Sigmoid colon (tissue), 7 donors: ENCODE data around the gene CC2D2A. TPM values are rescaled to one million over a fixed set of nuclear protein-coding genes. Genes with fewer than 3 reads are reported as not detected.

Source experiments
- DNase-seq: peaks from one replicate; pipeline ENCODE4 v3.0.0-alpha.2; 2019
- H3K27ac ChIP-seq, 4 donors: fragments of 200-600 bp; sonication (generic); one replicate each; pipeline ENCODE4 v1.5.1; 2016 to 2019; ENCODE audit warnings: mild to moderate bottlenecking in 1 of 4
- H3K27me3 ChIP-seq, 3 donors: fragments of 200-600 bp; sonication (generic); one replicate each; pipeline ENCODE4 v1.5.1; 2019; ENCODE audit warnings: mild to moderate bottlenecking in 1 of 3
- H3K36me3 ChIP-seq, 4 donors: fragments of 200-600 bp; sonication (generic); one replicate each; pipeline ENCODE4 v1.5.1; 2016 to 2019
- H3K4me1 ChIP-seq, 4 donors: fragments of 200-600 bp; sonication (generic); one replicate each; pipeline ENCODE4 v1.5.1; 2017 to 2019
- H3K4me3 ChIP-seq, 4 donors: fragments of 200-600 bp; sonication (generic); one replicate each; pipeline ENCODE4 v1.5.1; 2017 to 2019; ENCODE audit warnings: mild to moderate bottlenecking in 2 of 4, moderate library complexity in 1 of 4
- H3K9me3 ChIP-seq, 4 donors: fragments of 200-600 bp in 3 of 4; sonication (generic) in 3 of 4; one replicate each; pipeline versions ENCODE4 v1.5.1 to v1.6.1; 2013 to 2019
- CTCF ChIP-seq, 4 experiments: fragments of 450-650 bp in 3 of 4; fragments of 200-600 bp in 1 of 4; IDR thresholded peaks; one replicate each; pipeline ENCODE4 v1.5.1; 2016 to 2019; ENCODE audit warnings: antibody characterized with exemption in 4 of 4, mild to moderate bottlenecking in 3 of 4, moderate library complexity in 2 of 4
- EP300 ChIP-seq, 4 donors: sonication (generic); formaldehyde crosslinking; IDR thresholded peaks; one replicate each; pipeline ENCODE4 v1.6.1; 2017; ENCODE audit warnings: antibody characterized with exemption in 4 of 4
- POLR2A ChIP-seq, 2 donors: fragments of 450-650 bp; IDR thresholded peaks; one replicate each; pipeline ENCODE4 v1.6.1; 2016; ENCODE audit warnings: antibody characterized with exemption in 2 of 2, mild to moderate bottlenecking in 2 of 2, moderate library complexity in 2 of 2
- POLR2AphosphoS5 ChIP-seq, 4 donors: sonication (generic); formaldehyde crosslinking; IDR thresholded peaks; one replicate each; pipeline ENCODE4 v1.6.1; 2017; ENCODE audit warnings: antibody characterized with exemption in 4 of 4
- WGBS, 2 donors: extraction: QIAGEN DNeasy Blood & Tissue Kit; methylation state at CpG; one replicate each; pipeline ENCODE4 v1.1.7; 2013; 5-methylcytosine and 5-hydroxymethylcytosine counted together
- intact Hi-C: fragments of 100-400 bp; cut with DNase I; formaldehyde crosslinking; loops from one replicate; pipeline ENCODE4 v1.15.1; 2023
- polyA plus RNA-seq, 3 donors: library from polyadenylated mRNA; stranded (reverse); fragments of 200-250 nt; gene quantifications; one replicate each; pipeline ENCODE4 v1.2.3, GENCODE V29; 2013
- total RNA-seq, 4 donors: library from RNA; depleted of rRNA; stranded (reverse); fragments of >200 nt; gene quantifications; one replicate each; pipeline ENCODE4 v1.1.0, GENCODE V29; 2016
- donor health status: healthy with polysubstance abuse.
- donor health status: Bipolar disorder and iron deficiency.
- donor health status: healthy.

Gene CC2D2A
- total and polyA plus RNA-seq, 7 donors: 2.5 to 113 (median 41.0) TPM

DNA sequence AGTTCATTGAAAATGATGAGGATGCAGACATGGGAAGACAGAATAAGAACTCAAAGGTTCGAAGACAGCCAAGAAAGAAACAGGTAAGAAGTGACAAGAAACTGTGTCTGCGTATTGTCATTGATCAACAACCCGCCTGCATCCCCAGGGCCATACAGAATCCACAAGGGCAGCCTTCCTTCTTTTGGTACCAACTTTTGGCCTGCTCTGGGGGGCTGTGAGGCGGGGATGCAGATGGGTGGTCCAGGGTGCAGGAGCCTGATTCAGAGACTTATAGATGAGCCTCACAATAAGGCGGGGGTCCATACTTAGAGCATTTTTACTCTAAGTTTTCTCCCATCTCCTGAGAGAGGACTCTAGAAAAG is 9.0 kb downstream of the CC2D2A start:
- Histone ChIP-seq H3K9me3 (no peaks in the 10 kb centered on the region), H3K36me3 (peaks cover 0 to 50% (median 12%) of the 10 kb centered on the region in 4 donors), H3K4me1 (peaks cover 0 to 26% (median 24%) of the 10 kb centered on the region in 4 donors), H3K4me3 (peak overlapping the region in 1 of 4 donors; percentile 39), H3K27me3 (no peaks in the 10 kb centered on the region), H3K27ac (peak overlapping the region in 3 of 4 donors; percentile 81 to 88 (median 82))
- intact Hi-C loops: loop anchor here (2.0 to 10.0 kb wide), 3 partner anchors 174 to 524 kb away; no protein-coding TSS in a partner anchor
- TF ChIP-seq EP300 (IDR thresholded peaks at IDR 0.05) (no peak), POLR2AphosphoS5 (IDR thresholded peaks at IDR 0.05) (no peak), POLR2A (IDR thresholded peaks at IDR 0.05) (no peak), CTCF (IDR thresholded peaks at IDR 0.05) (no peak)
- 78 to 84% methylated on average over 5 of the region's 5 CpGs for WGBS, 2 donors
- no peak for DNase-seq

DNA sequence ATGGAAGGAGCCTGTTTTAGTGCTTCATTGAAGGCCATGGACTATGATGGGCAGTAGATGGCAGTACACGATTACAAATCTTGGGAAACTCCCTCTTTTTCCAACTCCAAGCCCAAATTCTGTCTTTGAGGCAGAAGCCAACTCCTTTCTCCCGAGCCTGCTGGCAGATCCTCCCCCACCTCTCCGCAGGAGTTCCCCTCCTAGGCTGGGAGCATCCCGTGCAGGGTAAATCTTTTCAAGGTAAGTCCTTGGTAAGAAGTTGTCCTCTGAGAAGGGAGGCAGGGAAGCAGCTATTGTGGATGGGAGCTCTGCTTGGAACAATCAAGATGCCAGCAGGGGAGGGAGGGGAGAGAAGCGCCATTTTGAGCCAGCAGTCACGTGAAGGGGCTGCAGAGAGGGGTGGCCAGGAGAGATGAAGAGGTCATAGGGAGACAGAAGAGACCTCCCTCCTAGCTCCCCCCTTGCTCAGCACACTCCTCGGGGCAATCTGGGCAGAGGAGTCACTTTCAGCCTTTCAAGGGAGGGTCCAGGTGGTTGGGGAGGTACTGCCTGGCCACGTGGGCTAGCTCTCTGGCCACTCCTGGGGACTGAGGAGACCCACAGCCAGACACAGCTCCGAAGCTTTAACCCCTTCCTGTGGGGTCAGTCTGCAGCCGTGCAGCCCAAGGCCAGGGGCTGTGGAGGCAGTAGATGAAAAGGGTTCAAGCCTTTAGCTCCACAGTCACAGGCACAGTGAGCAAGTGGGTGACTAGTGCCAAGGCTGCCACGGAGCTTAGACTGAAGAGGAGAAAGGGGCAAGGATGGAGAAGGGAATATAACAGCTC is 9.6 kb downstream of the CC2D2A start:
- H3K4me3 ChIP-seq: peak overlapping the region; percentile 31 to 49 (median 40)
- H3K36me3 ChIP-seq: peaks cover 0 to 56% (median 12%) of the 10 kb centered on the region in 4 donors
- peak; percentile 38 to 60 (median 45) for TF ChIP-seq CTCF (IDR thresholded peaks at IDR 0.05)
- TF ChIP-seq POLR2A (IDR thresholded peaks at IDR 0.05): no peak
- TF ChIP-seq POLR2AphosphoS5 (IDR thresholded peaks at IDR 0.05): peak in 3 of 4 donors; percentile 27 to 45 (median 30)
- no peaks in the 10 kb centered on the region for H3K27me3 ChIP-seq
- H3K27ac ChIP-seq: peak overlapping the region; percentile 75 to 88 (median 82)
- 56 to 67% methylated on average over 11 of the region's 11 CpGs for WGBS, 2 donors
- peaks cover 0 to 22% (median 19%) of the 10 kb centered on the region in 4 donors for H3K4me1 ChIP-seq
- intact Hi-C loops: loop anchor here (2.0 to 10.0 kb wide), 3 partner anchors 174 to 523 kb away; no protein-coding TSS in a partner anchor
- H3K9me3 ChIP-seq: no peaks in the 10 kb centered on the region
- DNase-seq: peak; percentile 78

GRCh38 chr4:15479913-15480185 is 10.2 kb downstream of the CC2D2A start:
- DNase-seq: no peak
- H3K4me1 ChIP-seq: peaks cover 0 to 22% (median 19%) of the 10 kb centered on the region in 4 donors
- no peak for TF ChIP-seq POLR2A (IDR thresholded peaks at IDR 0.05)
- TF ChIP-seq POLR2AphosphoS5 (IDR thresholded peaks at IDR 0.05): peak in 1 of 4 donors; percentile 43
- TF ChIP-seq EP300 (IDR thresholded peaks at IDR 0.05): peak in 3 of 4 donors; percentile 37 to 49 (median 48)
- TF ChIP-seq CTCF (IDR thresholded peaks at IDR 0.05): no peak
- H3K36me3 ChIP-seq: peaks cover 0 to 59% (median 12%) of the 10 kb centered on the region in 4 donors
- intact Hi-C loops: loop anchor here (2.0 to 10.0 kb wide), 4 partner anchors 173 to 522 kb away; no protein-coding TSS in a partner anchor
- peaks cover 0 to under 1% (median 0%) of the 10 kb centered on the region in 4 donors for H3K9me3 ChIP-seq
- H3K27me3 ChIP-seq: no peaks in the 10 kb centered on the region
- peak overlapping the region; percentile 75 to 88 (median 82) for H3K27ac ChIP-seq
- 64 to 65% methylated on average over 3 of the region's 3 CpGs for WGBS, 2 donors
- H3K4me3 ChIP-seq: peak overlapping the region; percentile 31 to 49 (median 40)

GRCh38 chr4:15481961-15482745 is 12.5 kb downstream of the CC2D2A start:
- Histone ChIP-seq H3K9me3 (peaks cover 0 to 2% (median 0%) of the 10 kb centered on the region in 4 donors), H3K27me3 (no peaks in the 10 kb centered on the region), H3K36me3 (peaks cover 0 to 57% (median 9%) of the 10 kb centered on the region in 4 donors), H3K27ac (peak overlapping the region in 2 of 4 donors; percentile 81 to 88), H3K4me1 (peaks cover 0 to 22% (median 19%) of the 10 kb centered on the region in 4 donors), H3K4me3 (no peak overlapping the region)
- TF ChIP-seq EP300 (IDR thresholded peaks at IDR 0.05) (no peak), POLR2AphosphoS5 (IDR thresholded peaks at IDR 0.05) (no peak), POLR2A (IDR thresholded peaks at IDR 0.05) (no peak), CTCF (IDR thresholded peaks at IDR 0.05) (no peak)
- DNase-seq: no peak
- intact Hi-C loops: loop anchor here (5.0 kb wide), 1 partner anchor 475 kb away; no protein-coding TSS in a partner anchor
- 92 to 97% methylated on average over 2 of the region's 2 CpGs for WGBS, 2 donors
